Neural cell (in vitro differentiated cells): ENCODE results near the gene CCNG2. TPM values are rescaled to one million over a fixed set of nuclear protein-coding genes. Genes with fewer than 3 reads are reported as not detected.

Experiments used
- H2AFZ ChIP-seq: fragments of 200-600, 300-800 bp; sonication (generic), shearing (Covaris generic); 2 replicates; pipeline ENCODE4 v1.6.0; 2014; ENCODE audit warnings: low read depth, mild to moderate bottlenecking, antibody characterized with exemption, low read length, moderate library complexity
- H3F3A ChIP-seq: fragments of 200-600 bp; shearing (Covaris generic); 2 replicates; pipeline ENCODE4 v1.6.1; 2016; ENCODE audit warnings: mild to moderate bottlenecking, moderate library complexity, mixed read lengths, antibody characterized with exemption, low read length; ENCODE audit not compliant: insufficient read depth, poor library complexity, severe bottlenecking
- H3K27ac ChIP-seq: fragments of 200-600, 300-800 bp; sonication (generic), shearing (Covaris generic); 2 replicates; pipeline ENCODE4 v1.5.1; 2014; ENCODE audit warnings: mild to moderate bottlenecking, low read length, moderate library complexity
- H3K27me3 ChIP-seq: fragments of 300-800, 200-600 bp; sonication (generic), shearing (Covaris generic); 2 replicates; pipeline ENCODE4 v1.6.0; 2014; ENCODE audit warnings: mild to moderate bottlenecking, low read depth, low read length, moderate library complexity; ENCODE audit not compliant: insufficient read depth
- H3K36me3 ChIP-seq: fragments of 300-800, 200-600 bp; sonication (generic), shearing (Covaris generic); 2 replicates; pipeline ENCODE4 v1.5.1; 2014; ENCODE audit warnings: mild to moderate bottlenecking, antibody characterized with exemption, low read length, moderate library complexity; ENCODE audit not compliant: insufficient read depth
- H3K4me2 ChIP-seq: fragments of 300-800, 200-600 bp; sonication (generic), shearing (Covaris generic); 2 replicates; pipeline ENCODE4 v1.6.0; 2014; ENCODE audit warnings: mild to moderate bottlenecking, low read length
- H3K4me3 ChIP-seq: fragments of 300-800, 200-600 bp; sonication (generic), shearing (Covaris generic); 2 replicates; pipeline ENCODE4 v1.5.1; 2014; ENCODE audit warnings: mild to moderate bottlenecking, low read length, moderate library complexity
- H3K79me2 ChIP-seq: fragments of 200-600 bp; shearing (Covaris generic); replicated peaks from 2 replicates; pipeline ENCODE4 v1.6.0; 2014; ENCODE audit warnings: mild to moderate bottlenecking, low read length, moderate library complexity; ENCODE audit not compliant: insufficient read depth
- H3K9ac ChIP-seq: fragments of 300-800, 200-600 bp; sonication (generic), shearing (Covaris generic); 2 replicates; pipeline ENCODE4 v1.6.1; 2016; ENCODE audit warnings: mild to moderate bottlenecking, low read length, mixed read lengths
- H3K9me2 ChIP-seq: fragments of 200-600 bp; shearing (Covaris generic); 2 replicates; pipeline ENCODE4 v1.6.1; 2016; ENCODE audit warnings: mild to moderate bottlenecking, low read length, mixed read lengths; ENCODE audit not compliant: insufficient read depth
- H3K9me3 ChIP-seq: fragments of 200-600, 300-800 bp; sonication (generic), shearing (Covaris generic); 2 replicates; pipeline ENCODE4 v1.6.1; 2016; ENCODE audit warnings: mild to moderate bottlenecking, mixed run types, low read length, moderate library complexity, mixed read lengths
- H4K20me1 ChIP-seq: fragments of 200-600 bp; shearing (Covaris generic); 2 replicates; pipeline ENCODE4 v1.6.1; 2016; ENCODE audit warnings: mild to moderate bottlenecking, mixed run types; ENCODE audit not compliant: insufficient read depth
- EP300 ChIP-seq: fragments of 450-650 bp; conservative IDR thresholded peaks from 2 replicates; pipeline ENCODE4 v1.6.1; 2014; ENCODE audit warnings: antibody characterized with exemption, mild to moderate bottlenecking, moderate library complexity; ENCODE audit not compliant: poor library complexity, severe bottlenecking
- EZH2 ChIP-seq: fragments of 200-600, 300-800 bp; shearing (Covaris generic), sonication (generic); IDR thresholded peaks from 2 replicates; pipeline ENCODE4 v1.6.1; 2014; ENCODE audit warnings: antibody characterized with exemption, low read length, borderline replicate concordance, mild to moderate bottlenecking; ENCODE audit not compliant: insufficient read depth, poor library complexity, severe bottlenecking
- MXI1 ChIP-seq: fragments of 450-650 bp; conservative IDR thresholded peaks from 2 replicates; pipeline ENCODE4 v1.6.1; 2014; ENCODE audit warnings: antibody characterized with exemption, mild to moderate bottlenecking; ENCODE audit not compliant: poor library complexity, severe bottlenecking
- RAD21 ChIP-seq: fragments of 450-650 bp; conservative IDR thresholded peaks from 2 replicates; pipeline ENCODE4 v1.6.1; 2014; ENCODE audit warnings: antibody characterized with exemption, mild to moderate bottlenecking, moderate library complexity
- SMC3 ChIP-seq: fragments of 450-650 bp; conservative IDR thresholded peaks from 2 replicates; pipeline ENCODE4 v1.6.1; 2014; ENCODE audit warnings: antibody characterized with exemption, mild to moderate bottlenecking, moderate library complexity; ENCODE audit not compliant: poor library complexity
- TAF1 ChIP-seq: IDR thresholded peaks from 2 replicates; pipeline ENCODE4 v1.6.1; 2012; ENCODE audit warnings: low read depth
- polyA plus RNA-seq: library from polyadenylated mRNA; depleted of rRNA; stranded (reverse); fragments of >200 nt; gene quantifications from 2 replicates; pipeline ENCODE4 v1.2.3, GENCODE V29; 2014
- TF ChIP-seq, protein P1 (sequence below): IDR thresholded peaks from 2 replicates; pipeline ENCODE4 v1.6.1; 2012; ENCODE audit warnings: borderline replicate concordance
- TF ChIP-seq, protein P2 (sequence below): fragments of 450-650 bp; IDR thresholded peaks from 2 replicates; pipeline ENCODE4 v1.5.1; 2014; ENCODE audit warnings: antibody characterized with exemption, mild to moderate bottlenecking, moderate library complexity; ENCODE audit not compliant: poor library complexity, severe bottlenecking

Gene CCNG2
- polyA plus RNA-seq, 1 donor from 2014 or later: 132 TPM

GRCh38 chr4:77167173-77167572 lies 10.2 kb downstream of the CCNG2 start:
- Histone ChIP-seq H3K27me3 (no peaks in the 10 kb centered on the region), H2AFZ (no peak overlapping the region), H3K9ac (no peak overlapping the region), H3K9me3 (no peaks in the 10 kb centered on the region), H3K4me2 (no peak overlapping the region), H3F3A (peaks cover 6% of the 10 kb centered on the region), H3K79me2 (peaks cover 52% of the 10 kb centered on the region), H3K36me3 (peaks cover 26% of the 10 kb centered on the region), H4K20me1 (peaks cover 13% of the 10 kb centered on the region), H3K4me3 (peak overlapping the region; percentile 49), H3K27ac (no peak overlapping the region), H3K9me2 (no peaks in the 10 kb centered on the region)
- TF ChIP-seq, protein P1, sequence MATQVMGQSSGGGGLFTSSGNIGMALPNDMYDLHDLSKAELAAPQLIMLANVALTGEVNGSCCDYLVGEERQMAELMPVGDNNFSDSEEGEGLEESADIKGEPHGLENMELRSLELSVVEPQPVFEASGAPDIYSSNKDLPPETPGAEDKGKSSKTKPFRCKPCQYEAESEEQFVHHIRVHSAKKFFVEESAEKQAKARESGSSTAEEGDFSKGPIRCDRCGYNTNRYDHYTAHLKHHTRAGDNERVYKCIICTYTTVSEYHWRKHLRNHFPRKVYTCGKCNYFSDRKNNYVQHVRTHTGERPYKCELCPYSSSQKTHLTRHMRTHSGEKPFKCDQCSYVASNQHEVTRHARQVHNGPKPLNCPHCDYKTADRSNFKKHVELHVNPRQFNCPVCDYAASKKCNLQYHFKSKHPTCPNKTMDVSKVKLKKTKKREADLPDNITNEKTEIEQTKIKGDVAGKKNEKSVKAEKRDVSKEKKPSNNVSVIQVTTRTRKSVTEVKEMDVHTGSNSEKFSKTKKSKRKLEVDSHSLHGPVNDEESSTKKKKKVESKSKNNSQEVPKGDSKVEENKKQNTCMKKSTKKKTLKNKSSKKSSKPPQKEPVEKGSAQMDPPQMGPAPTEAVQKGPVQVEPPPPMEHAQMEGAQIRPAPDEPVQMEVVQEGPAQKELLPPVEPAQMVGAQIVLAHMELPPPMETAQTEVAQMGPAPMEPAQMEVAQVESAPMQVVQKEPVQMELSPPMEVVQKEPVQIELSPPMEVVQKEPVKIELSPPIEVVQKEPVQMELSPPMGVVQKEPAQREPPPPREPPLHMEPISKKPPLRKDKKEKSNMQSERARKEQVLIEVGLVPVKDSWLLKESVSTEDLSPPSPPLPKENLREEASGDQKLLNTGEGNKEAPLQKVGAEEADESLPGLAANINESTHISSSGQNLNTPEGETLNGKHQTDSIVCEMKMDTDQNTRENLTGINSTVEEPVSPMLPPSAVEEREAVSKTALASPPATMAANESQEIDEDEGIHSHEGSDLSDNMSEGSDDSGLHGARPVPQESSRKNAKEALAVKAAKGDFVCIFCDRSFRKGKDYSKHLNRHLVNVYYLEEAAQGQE: no peak
- TF ChIP-seq MXI1 (no peak), SMC3 (no peak), EP300 (no peak), EZH2 (no peak), RAD21 (no peak), TAF1 (no peak)
- TF ChIP-seq, protein P2, sequence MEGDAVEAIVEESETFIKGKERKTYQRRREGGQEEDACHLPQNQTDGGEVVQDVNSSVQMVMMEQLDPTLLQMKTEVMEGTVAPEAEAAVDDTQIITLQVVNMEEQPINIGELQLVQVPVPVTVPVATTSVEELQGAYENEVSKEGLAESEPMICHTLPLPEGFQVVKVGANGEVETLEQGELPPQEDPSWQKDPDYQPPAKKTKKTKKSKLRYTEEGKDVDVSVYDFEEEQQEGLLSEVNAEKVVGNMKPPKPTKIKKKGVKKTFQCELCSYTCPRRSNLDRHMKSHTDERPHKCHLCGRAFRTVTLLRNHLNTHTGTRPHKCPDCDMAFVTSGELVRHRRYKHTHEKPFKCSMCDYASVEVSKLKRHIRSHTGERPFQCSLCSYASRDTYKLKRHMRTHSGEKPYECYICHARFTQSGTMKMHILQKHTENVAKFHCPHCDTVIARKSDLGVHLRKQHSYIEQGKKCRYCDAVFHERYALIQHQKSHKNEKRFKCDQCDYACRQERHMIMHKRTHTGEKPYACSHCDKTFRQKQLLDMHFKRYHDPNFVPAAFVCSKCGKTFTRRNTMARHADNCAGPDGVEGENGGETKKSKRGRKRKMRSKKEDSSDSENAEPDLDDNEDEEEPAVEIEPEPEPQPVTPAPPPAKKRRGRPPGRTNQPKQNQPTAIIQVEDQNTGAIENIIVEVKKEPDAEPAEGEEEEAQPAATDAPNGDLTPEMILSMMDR: no peak

- H3K36me3 ChIP-seq: peaks cover 20% of the 10 kb centered on the region
- H3K9me2 ChIP-seq: no peaks in the 10 kb centered on the region
- peaks cover 6% of the 10 kb centered on the region for H3F3A ChIP-seq
- no peak overlapping the region for H2AFZ ChIP-seq
- H3K4me3 ChIP-seq: peak overlapping the region; percentile 49
- no peak overlapping the region for H3K9ac ChIP-seq
- peaks cover 13% of the 10 kb centered on the region for H4K20me1 ChIP-seq
- TF ChIP-seq, protein P1: no peak
- no peak for TF ChIP-seq EP300
- no peak overlapping the region for H3K27ac ChIP-seq
- no peaks in the 10 kb centered on the region for H3K9me3 ChIP-seq
- no peaks in the 10 kb centered on the region for H3K27me3 ChIP-seq
- H3K4me2 ChIP-seq: no peak overlapping the region
- peaks cover 47% of the 10 kb centered on the region for H3K79me2 ChIP-seq
Measured at GRCh38 chr4:77167866-77168265, 10.9 kb downstream of the CCNG2 start.
